Measurements from ENCODE around the gene TBC1D14.
"Not testable (repeated sequence)": the region's sequence is repeated elsewhere in the genome, so short reads cannot be mapped to it uniquely, and the experiment has no call there.

Gene TBC1D14

DNA sequence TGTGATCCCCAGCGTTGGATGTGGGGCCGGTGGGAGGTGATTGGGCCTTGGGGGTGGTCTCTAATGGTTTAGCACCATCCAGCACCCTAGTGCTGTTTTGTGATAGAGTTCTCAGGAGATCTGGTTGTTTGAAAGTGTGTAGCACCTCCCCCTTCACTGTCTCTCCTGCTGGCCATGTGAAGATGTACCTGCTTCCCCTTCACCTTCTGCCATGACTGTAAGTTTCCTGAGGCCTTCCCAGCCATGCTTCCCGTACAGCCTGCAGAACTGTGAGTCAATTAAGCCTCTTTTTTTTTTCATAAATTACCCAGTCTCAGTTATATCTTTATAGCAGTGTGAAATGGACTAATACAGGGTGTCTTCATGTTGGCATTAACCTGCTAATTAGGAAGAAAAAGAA lies 19.3 kb upstream of the TBC1D14 start:
- no peak for DNase-seq (ENCODE audit: low spot score)

DNA sequence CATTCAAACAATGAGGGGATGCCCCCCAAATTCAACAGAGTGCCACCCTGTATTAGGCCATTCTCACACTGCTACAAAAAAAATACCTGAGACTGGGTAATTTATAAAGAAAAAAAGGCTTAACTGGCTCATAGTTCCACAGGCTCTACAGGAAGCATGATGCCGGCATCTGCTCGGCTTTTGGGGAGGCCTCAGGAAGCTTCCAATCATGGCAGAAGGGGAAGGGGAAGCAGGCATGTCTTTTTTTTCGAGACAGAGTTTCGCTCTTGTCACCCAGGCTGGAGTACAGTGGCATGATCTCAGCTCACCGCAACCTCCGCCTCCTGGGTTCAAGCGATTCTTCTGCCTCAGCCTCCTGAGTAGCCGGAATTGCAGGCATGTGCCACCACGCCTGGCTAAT lies 18.7 kb upstream of the TBC1D14 start:
- not testable (repeated sequence) for DNase-seq (ENCODE audit: low spot score)

DNA sequence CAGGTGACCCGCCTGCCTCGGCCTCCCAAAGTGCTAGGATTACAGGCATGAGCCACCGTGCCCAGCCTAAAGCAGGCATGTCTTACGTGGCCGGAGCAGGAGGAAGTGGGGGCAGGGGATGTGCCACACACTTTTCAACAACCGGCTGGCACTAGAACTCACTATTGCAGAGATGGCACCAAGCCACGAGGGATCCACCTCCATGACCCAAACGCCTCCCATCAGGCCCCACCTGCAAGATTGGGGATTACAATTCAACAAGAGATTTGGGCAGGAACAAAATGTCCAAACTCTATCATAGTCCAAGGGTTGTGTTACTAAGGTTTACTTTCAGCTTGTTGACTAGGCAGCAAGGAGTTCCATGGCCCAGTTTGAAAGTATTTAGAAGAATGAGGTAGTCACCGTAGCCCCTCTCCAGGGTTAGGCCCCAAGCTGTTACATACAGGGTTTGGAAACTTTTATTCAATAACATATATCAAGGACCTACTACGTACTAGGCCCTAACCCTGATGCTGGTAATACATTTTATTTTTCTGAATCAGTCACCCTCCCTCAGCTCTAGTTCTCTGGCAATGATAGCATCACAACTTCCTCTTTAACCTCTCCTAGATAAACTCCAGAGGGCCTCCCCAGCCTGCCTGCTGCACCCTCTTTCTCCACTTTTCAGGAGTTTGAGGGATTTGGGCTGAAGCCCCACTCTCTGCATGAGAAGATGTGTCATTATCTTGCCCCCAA lies 18.0 kb upstream of the TBC1D14 start:
- no peak for DNase-seq (ENCODE audit: low spot score)

DNA sequence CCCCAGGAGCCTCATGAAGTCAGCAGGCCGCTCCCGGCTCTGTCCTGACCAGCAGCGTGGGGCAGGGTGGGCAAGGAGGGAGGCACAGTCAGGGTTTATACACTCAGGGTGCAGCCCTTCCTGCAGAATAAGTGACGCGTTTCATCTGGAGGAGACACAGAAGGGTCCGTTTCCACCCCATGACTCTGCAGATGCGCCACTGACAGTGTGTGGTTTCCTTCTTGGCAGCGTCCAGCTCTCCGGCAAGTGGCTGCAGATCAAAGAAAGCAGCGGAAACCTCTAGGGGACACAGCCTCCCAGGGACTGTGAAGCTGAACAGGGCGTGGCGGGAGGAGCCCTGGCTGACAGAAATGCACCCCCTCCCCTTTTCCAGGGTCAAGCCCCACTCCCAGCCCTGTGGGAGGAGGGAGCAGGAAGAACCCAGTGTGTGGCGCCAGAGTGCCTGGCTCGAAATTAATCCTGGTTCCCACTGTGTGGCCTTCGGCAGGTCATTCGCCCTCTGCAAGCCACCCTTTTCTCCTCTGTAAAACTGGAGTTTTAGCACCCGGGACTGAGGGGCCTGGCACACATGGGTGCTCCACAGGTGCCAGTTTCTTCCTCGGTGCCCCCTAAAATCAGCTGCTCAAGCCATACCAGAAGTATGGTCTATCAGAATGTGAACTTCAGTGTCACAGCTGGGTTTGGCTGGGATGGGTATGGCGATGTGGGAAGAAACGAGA lies 17.3 kb upstream of the TBC1D14 start:
- peak; percentile 58 for DNase-seq (ENCODE audit: low spot score)

DNA sequence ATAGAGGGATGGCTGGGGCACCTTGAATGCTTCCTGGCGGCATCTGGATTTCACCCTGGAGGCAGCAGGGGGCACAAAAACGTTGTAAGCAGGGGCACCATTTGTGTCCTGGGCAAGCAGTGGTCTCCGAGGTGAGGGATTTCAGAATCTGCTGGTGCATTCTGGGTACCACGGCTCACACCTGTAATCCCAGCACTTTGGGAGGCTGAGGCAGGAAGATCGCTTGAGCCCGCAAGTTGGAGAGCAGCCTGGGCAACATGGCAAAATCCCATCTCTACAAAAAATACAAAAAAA lies 16.8 kb upstream of the TBC1D14 start:
- DNase-seq (ENCODE audit: low spot score): no peak

DNA sequence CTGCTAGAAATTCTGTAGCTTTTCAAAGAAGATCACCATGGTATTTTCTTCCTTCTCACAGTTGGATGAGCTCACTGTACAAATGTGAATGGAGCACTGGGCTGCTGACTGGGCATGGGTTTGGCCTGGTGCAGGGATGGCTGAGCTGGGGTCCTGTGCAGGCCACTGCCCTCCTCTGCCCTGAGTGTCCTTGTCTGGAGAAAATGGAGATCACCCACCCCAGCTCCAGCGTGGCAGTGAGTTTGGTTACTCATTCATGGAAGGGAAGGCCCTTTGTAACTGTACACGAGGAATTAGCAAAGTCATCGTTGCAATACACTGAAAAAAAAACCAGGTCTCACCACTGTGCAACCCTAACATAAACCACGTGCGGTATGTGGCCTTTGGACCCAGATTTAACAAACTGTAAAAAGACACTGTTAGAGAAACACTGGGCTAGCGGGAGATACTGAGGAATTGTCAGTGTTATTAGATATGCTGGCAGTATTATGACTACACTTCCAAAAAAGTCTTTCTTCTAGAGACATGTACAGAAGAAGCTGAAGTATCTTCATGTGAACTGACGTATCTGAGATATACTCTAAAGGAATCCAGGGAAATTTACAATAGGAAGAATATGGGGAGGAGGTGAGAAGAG lies 16.1 kb upstream of the TBC1D14 start:
- no peak for DNase-seq (ENCODE audit: low spot score)

DNA sequence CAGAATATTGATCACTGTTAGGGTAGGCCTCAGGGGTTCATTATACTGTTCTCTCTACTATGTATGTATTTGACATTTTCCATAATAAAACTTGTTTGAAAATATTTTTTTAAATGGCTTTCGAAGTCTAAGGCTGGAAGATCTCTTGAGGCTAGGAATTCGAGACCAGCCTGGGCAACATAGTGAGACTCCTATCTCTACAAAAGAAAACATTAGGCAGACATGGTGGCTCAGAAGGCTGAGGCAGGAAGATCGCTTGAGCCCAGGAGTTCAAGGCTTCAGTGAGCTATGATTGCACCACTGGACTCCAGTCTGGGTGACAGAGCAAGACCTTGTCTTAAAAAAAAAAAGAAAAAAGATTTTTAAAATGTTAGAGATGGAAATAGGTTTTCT lies 15.5 kb upstream of the TBC1D14 start:
- no peak for DNase-seq (ENCODE audit: low spot score)

DNA sequence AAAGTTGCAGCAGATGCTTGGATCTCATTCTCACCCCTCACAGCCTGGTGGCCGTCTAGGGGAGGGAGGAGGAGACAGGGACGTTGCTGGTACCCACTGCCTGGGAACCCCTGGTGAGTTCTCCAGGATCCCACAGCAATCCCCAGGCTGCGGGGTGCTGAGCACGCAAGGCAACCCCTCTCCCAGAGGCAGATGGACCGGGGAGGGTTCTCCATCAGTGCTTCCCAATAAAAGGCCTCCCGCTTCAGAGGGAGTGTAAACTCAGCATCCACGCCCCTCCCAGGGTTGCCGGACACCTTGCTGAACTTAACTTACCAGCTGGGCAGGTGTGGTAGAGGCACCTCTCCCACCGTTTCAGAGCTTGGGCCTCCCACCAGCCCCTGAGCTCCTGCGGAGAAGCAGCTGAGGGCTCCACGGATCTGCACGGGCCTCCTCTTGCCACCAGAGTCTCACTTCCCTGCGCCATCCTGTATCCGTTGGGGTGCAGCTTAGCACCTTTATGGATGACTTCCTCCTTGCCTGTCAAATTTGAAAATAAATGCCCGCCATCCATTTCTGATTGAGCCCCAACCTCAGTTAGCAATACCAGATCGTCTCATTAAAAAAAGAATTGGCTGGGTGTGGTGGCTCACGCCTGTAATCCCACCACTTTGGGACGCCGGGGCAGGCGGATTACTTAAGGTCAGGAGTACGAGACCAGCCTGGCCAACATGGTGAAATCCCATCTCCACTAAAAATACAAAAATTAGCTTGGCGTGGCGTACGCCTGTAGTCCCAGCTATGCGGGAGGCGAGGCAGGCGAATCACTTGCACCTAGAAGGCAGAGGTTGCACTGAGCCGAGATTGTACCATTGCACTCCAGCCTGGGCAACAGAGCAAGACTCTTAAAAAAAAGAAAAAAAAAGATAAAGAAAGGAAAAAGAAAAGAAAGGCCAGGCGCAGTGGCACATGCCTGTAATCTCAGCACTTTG lies 14.8 kb upstream of the TBC1D14 start:
- no peak for DNase-seq (ENCODE audit: low spot score)

DNA sequence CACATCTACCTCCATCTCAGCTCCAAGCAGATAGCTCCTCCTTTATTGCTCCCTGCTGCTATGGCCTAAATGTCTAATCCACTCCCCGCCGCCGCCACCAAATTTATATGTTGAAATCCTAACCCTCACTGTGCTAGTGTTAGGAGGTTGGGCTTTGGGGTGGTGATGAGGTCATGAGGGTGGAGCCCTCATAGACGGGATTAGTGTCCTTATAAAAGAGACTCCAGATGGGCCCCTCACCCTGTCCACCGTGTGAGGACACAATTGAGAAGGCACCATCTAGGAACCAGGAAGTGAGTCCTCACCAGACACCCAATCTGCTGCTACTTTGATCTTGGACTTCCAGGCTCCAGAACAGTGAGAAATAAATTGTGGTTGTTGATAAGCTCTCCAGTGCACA lies 13.6 kb upstream of the TBC1D14 start:
- DNase-seq (ENCODE audit: low spot score): no peak

DNA sequence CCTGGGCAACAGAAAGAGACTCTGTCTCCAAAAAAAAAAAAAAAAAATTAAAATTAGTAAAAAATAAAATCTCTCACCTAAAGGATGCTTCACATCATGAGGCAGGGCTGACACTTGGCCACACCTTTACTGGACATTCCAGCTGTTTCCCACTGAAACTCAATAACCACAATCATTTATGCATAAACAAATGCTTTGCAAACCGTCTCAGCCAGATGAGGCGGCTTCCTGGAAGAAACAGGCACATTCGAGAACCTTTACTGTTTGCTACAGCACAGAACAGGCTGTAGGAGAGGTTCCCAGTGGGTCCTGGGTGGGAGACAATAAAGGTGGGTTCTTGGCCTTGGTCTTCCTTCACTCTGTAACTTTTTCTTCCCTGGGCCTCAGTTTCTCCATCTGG lies 10.9 kb upstream of the TBC1D14 start:
- DNase-seq (ENCODE audit: low spot score): peak; percentile 52

DNA sequence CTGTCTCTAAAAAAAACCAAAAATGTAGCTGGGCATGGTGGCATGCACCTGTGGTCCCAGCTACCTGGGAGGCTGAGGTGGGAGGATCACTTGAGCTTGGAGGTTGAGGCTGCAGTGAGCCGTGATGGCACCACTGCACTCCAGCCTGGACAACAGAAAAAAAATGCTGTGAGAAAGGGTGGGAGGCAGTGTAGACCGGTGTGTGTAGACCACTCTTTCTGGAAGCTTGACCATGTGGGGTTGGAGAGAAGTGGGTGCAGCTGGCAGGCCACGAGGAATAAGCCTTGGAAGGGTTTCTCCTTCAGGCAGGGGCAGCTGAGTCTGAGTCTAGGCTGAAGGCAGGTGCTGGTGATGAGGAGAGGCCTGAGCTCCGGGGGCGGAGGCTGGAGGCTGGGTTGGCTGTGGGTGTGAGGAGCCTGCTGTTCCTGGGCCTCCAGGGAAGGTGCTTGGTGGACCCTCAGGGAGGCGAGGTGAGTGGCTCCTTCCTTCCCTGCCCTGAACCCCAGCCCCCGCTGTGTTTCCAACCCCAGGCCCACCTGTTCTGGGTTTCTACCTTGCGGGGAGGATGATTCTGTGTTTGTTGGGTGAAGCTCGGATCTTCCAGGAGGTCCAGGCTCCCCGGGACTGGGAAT lies 9.3 kb upstream of the TBC1D14 start:
- DNase-seq (ENCODE audit: low spot score): no peak

DNA sequence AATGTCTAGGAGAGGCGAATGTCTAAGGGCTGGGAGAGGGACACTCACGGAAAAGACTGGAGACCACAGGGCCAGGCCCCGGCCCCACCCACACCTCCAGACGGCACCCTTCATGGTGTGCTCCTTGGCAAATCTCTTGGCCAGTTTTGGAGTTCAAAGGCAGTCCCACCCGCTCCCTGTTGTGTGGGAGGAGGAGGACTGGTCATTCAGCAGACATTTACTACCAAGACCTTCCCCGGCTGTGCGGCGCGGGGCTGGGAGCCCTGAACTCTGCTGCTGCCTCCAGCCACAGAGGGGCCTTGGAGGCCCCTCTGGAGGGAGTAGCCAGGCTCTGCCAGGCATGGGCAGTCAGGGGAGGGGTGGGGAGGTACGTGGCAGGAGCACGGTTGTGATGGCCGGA lies 8.7 kb upstream of the TBC1D14 start:
- DNase-seq (ENCODE audit: low spot score): no peak

DNA sequence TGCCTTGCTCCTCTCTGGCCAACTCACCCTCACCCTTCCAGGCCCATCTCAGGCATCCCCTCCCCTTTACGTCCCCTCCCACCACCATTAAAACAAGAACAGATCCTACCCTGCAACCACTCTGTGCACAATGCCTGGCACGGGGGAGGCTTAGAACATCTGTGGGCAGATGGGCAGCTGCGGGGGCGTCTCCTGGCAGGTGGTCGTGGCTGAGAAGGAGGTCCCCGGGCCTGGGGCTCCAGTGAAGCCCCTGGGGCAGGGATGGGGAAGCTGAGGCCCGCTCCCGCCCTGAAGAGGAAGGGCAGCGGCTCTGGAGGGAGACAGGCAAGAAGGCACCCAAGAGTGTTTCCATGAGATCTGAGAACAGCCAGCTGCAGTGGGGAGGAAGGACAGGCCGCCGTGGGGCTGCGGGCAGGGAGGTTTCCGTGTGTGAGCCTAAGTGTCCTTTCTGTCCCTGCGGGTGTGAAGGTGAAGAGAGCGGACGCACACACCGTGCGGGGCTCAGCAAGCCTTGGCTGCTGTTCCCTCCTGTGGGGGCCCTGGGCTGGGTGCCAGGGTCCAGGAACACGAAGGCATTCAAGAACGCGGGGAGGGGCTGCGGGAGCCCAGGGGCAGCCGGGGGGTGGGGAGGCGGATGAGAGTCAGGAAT lies 7.8 kb upstream of the TBC1D14 start:
- no peak for DNase-seq (ENCODE audit: low spot score)

DNA sequence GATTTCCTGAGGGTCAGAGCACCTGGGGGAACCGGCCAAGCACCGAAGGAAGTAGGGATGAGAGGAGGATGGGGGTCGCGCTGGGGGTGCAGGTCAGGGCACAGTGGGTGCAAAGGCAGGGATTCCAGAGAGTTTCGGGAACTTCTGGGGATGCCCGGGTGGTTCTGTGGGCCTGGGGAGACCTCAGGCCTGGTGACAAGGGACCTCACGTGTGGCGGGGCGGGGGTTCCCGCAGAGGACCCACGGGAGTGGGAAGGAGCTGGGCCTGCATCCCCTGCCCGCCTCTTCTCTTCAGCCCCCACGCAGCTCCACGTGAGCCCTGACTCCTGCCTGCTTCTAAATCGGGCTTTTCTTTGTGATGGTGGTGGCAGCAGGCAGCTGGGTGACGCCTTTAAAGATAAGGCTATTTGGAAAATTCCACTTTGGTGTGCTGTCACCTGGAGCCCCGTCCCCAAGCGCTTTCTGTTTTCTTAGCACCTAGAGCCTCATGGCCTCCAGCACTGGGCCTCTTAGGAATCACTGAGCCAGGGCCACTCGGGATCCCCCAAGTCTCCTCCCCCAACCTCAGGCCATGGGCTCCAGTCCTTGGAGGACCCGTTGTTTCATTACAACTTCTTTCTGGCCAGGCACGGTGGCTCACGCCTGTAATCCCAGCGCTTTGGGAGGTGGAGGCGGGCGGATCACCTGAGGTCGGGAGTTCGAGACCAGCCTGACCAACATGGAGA lies 7.1 kb upstream of the TBC1D14 start:
- no peak for DNase-seq (ENCODE audit: low spot score)

DNA sequence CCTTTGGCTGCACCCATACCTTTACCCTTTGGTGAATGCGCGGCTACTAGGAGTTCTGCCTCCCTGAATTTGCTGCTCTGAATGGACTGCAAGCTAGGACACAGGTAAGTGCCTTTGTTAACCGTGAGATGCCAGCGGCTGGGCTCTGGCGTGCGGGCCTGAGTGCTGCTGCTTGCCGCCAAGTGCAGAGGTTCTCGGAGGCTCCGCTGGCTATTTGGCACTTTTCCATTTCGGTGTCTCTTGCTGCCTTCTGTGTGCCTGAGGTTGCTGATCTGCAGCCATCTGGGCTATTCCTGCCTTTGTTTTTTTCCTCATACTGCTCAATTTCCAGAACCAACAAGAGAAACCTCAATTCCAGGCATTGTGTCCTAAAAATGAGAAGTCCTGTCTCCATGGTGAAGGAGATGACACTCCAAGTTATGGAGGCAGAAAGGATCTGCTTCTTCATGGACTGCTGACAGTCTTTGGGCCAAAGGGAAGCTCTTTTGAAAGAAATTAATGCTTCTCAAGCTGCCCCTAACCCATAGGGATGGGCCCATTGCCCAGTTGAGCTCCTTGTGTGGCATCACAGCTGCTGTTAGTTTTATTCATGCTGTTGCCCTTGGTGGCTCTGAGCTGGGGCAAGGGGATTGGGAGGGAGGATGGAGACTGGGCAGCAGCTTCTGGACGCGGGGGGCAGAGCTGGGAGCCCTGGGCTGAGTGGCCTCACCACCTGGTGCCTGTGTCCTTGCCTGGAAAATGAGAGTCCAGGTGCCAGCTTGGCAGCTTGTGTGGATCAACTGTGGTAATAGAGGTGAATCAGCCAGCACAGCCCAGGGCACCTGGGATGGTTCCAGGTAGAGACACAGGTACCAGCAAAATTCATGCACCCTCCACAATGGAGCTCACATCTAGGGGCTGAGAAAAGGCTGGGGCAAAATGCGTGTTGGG lies 3.8 kb upstream of the TBC1D14 start:
- no peak for DNase-seq (ENCODE audit: low spot score)

DNA sequence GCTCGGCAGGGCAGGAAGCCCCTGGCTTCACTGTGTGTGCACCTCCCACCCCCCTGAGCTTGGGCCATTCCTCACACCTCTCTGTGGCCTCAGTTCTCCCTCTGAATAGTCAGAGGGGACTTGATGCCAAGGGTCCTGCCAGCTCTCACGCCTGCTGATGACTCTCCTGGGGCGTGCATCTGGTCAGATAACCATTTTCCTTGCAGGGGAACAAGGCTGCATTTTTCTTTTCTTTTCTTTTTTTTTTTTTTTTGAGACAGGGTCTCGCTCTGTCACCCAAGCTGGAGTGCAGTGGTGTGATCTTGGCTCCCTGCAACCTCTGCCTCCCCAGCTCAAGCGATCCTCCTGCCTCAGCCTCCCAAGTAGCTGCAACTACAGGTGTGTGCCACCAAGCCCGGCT lies 3.1 kb upstream of the TBC1D14 start:
- not testable (repeated sequence) for DNase-seq (ENCODE audit: low spot score)

DNA sequence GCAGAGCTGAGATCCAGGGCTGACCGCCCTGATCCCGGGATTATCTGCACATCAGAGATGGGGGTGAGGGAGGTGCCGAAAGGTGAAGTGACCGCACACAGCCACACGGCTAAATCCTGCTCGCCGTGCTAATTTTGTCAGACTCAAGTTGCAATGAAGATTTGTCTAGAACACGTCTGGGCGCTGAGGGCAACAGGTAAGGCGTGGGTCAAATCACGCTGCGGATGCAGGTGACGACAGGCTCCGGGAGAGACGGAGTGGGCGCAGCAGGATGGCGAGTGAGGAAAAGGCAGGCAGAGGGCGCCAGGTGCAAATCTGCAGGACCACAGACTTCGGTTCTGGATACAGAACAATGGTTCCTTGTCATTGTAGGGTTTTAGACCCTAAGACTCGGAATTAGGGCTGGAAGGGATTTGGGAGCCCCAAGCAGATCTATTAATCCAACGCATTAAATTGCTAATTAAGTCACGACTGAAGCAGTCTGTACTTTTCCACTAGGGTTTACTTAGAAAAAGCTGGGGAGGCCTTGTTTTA lies 1.9 kb upstream of the TBC1D14 start:
- no peak for DNase-seq (ENCODE audit: low spot score)

DNA sequence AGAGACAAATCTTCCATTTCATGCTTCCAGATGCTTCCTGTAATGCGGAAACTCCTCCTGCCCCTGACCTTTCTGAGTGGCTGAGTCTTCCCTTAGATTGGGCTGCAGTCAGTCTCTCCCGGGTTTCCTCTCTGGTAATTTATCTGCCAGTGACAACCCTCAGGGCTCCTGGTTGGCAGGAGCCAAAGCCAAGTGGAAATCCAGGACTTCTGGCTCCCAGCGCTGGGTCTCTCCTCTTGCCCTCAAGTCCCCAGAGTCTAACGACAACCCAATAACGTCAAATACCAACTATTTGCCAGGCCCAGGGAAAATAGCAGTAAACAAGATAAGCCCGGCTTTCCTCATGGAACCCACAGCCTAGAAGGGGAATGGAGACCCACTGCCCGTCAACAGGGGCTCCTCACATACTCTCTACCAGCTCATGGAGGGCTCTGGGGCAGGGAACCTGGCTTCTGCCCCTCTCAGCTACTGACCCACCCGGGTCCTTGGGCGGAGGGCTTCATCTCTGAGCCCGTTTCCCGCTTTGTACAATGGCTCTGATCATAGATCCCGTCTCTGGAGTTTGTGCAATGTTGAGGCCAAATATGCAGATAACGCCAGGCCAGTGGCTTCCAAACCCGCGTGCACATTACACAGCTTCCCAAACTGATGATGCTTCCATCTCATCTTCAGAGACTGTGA lies 1.1 kb upstream of the TBC1D14 start:
- DNase-seq (ENCODE audit: low spot score): no peak

DNA sequence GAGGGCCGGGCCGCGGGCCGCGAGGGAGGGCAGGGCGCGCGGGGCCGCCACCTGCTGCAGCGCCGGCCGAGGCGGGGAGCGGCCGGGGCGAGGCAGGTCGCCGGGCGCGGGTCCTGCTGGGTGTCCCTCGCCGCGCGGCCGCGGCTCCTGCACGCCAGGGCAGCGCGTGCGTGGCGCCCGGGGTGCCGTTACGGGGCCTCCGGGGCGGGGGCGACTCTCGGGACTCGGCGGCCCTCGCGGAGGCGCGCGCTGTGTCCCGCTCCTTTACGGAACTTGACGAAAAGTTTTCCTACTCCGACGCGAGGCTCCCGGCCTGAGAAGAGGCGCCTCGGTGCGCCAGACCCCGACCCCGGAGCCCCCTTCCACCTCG lies 329 bp downstream of the TBC1D14 start:
- no peak for DNase-seq (ENCODE audit: low spot score)

Data from activated CD4-positive, alpha-beta T cell treated with anti-CD3 and anti-CD28 coated beads, Interleukin-2, Interleukin-4, amounts not matched to agents 100 ng/mL and 50 ng/mL, durations not matched to agents 16 hours and 8 hours (primary cell).